ENCODE measurements around the gene LSMEM2.
"Not testable (repeated sequence)": the region's sequence is repeated elsewhere in the genome, so short reads cannot be mapped to it uniquely, and the experiment has no call there.

Gene LSMEM2

GRCh38 chr3:50278880-50279224 lies at the start of gene LSMEM2:
TSS of gene LSMEM2 (plus strand) at chr3:50279087. CDS start at chr3:50279114, 27 bp downstream.
- no peak for DNase-seq (ENCODE audit: low read depth in 2 of 2)

- no peak for DNase-seq (ENCODE audit: low read depth in 2 of 2)
Measured at GRCh38 chr3:50229490-50229889, 49.4 kb upstream of the LSMEM2 start.

GRCh38 chr3:50230104-50230793 lies 48.6 kb upstream of the LSMEM2 start:
- DNase-seq (ENCODE audit: low read depth in 2 of 2) = no peak

- no peak for DNase-seq (ENCODE audit: low read depth in 2 of 2)
Measured at GRCh38 chr3:50230794-50231125, 48.1 kb upstream of the LSMEM2 start.

GRCh38 chr3:50231581-50231980 lies 47.3 kb upstream of the LSMEM2 start:
- DNase-seq (ENCODE audit: low read depth in 2 of 2) = no peak

- DNase-seq (ENCODE audit: low read depth in 2 of 2) = no peak
Measured at GRCh38 chr3:50232303-50232702, 46.6 kb upstream of the LSMEM2 start.

- DNase-seq (ENCODE audit: low read depth in 2 of 2) = no peak
Measured at GRCh38 chr3:50233176-50233575, 45.7 kb upstream of the LSMEM2 start.

GRCh38 chr3:50235716-50236483 lies 43.0 kb upstream of the LSMEM2 start, which contains the start of gene GNAI2:
TSS of gene GNAI2 (plus strand) at chr3:50236204. CDS start at chr3:50236336, 132 bp downstream.
- peak; percentile 97 to 98 for DNase-seq (ENCODE audit: low read depth in 2 of 2)

GRCh38 chr3:50236484-50237132 lies 42.3 kb upstream of the LSMEM2 start:
- no peak for DNase-seq (ENCODE audit: low read depth in 2 of 2)

GRCh38 chr3:50237133-50237651 lies 41.7 kb upstream of the LSMEM2 start:
- DNase-seq (ENCODE audit: low read depth in 2 of 2) = no peak

- DNase-seq (ENCODE audit: low read depth in 2 of 2) = peak; percentile 75 to 83
Measured at GRCh38 chr3:50237754-50238548, 40.9 kb upstream of the LSMEM2 start.

- no peak for DNase-seq (ENCODE audit: low read depth in 2 of 2)
Measured at GRCh38 chr3:50238549-50239026, 40.3 kb upstream of the LSMEM2 start.

- no peak for DNase-seq (ENCODE audit: low read depth in 2 of 2)
Measured at GRCh38 chr3:50239649-50240048, 39.2 kb upstream of the LSMEM2 start.

GRCh38 chr3:50241163-50241562 lies 37.7 kb upstream of the LSMEM2 start:
- DNase-seq (ENCODE audit: low read depth in 2 of 2) = no peak

- no peak for DNase-seq (ENCODE audit: low read depth in 2 of 2)
Measured at GRCh38 chr3:50241713-50242380, 37.0 kb upstream of the LSMEM2 start.

- no peak for DNase-seq (ENCODE audit: low read depth in 2 of 2)
Measured at GRCh38 chr3:50242381-50242770, 36.5 kb upstream of the LSMEM2 start.

GRCh38 chr3:50242851-50243542 lies 35.9 kb upstream of the LSMEM2 start:
- DNase-seq (ENCODE audit: low read depth in 2 of 2) = no peak

- no peak for DNase-seq (ENCODE audit: low read depth in 2 of 2)
Measured at GRCh38 chr3:50243543-50243895, 35.4 kb upstream of the LSMEM2 start.

GRCh38 chr3:50244813-50245212 lies 34.1 kb upstream of the LSMEM2 start:
- not testable (repeated sequence) for DNase-seq (ENCODE audit: low read depth in 2 of 2)

GRCh38 chr3:50245251-50245745 lies 33.6 kb upstream of the LSMEM2 start:
- no peak for DNase-seq (ENCODE audit: low read depth in 2 of 2)
